HepG2 (cell line): ENCODE data around the gene PEX14. TPM values are rescaled to one million over a fixed set of nuclear protein-coding genes. Genes with fewer than 3 reads are reported as not detected.

Experiments
- ATAC-seq: fragments of 200-7000 bp; cut with Tn5 transposase; 3 replicates; pipeline ENCODE4 v1.9.1; 2020; ENCODE audit warnings: mild to moderate bottlenecking, moderate library complexity
- BruUV-seq: library from RNA; stranded (reverse); fragments of 400-500 nt; replicated peaks from 2 replicates; lab custom pipeline; 2021; lab: Mats Ljungman, UMichigan
- CTCF ChIA-PET: fragments of 300-600 bp; formaldehyde crosslinking; extraction: SDS; loops from one replicate; lab custom pipeline; 2021; ENCODE audit warnings: low total read pairs, inconsistent platforms, low intra/inter-chr PET ratio; lab: Yijun Ruan, JAX
- POLR2A ChIA-PET: fragments of 350-600 bp; sonication (Branson Sonifier 250); formaldehyde crosslinking; loops from one replicate; lab custom pipeline; 2020; ENCODE audit warnings: antibody characterized with exemption, inconsistent platforms; lab: Yijun Ruan, JAX
- DNase-seq: peaks from one replicate; pipeline ENCODE4 v3.0.0-alpha.2; 2015; ENCODE audit warnings: low spot score
- FAIRE-seq: peaks from 3 replicates; lab custom pipeline; 2011; peaks lifted over from hg19 to GRCh38; lab: Jason Lieb, UNC
- H2AFZ ChIP-seq: one replicate; pipeline ENCODE4 v1.6.1; 2011; ENCODE audit warnings: low read length, inconsistent platforms
- H3K27ac ChIP-seq: fragments of 300-600 bp; 3 replicates; pipeline ENCODE4 v1.8.0; 2011; ENCODE audit warnings: mixed run types, mild to moderate bottlenecking, mixed read lengths, low read length, inconsistent platforms; ENCODE audit not compliant: insufficient read depth; ENCODE audit errors: extremely low read length
- H3K27me3 ChIP-seq, 2 experiments: fragments of 200-600 bp in 1 of 2; 2 replicates in 1 of 2; 3 replicates in 1 of 2; pipeline versions ENCODE4 v1.6.0 to v1.8.0; 2011; ENCODE audit warnings: low read length in 2 of 2, mild to moderate bottlenecking in 2 of 2, moderate library complexity in 2 of 2, inconsistent platforms in 1 of 2; ENCODE audit not compliant: insufficient read depth in 2 of 2, control insufficient read depth in 1 of 2
- H3K36me3 ChIP-seq, 2 experiments: fragments of 200-600 bp in 1 of 2; replicated peaks in 1 of 2; 2 replicates in 1 of 2; 3 replicates in 1 of 2; pipeline versions ENCODE4 v1.5.1 to v1.8.0; 2011; ENCODE audit warnings: low read length in 2 of 2, inconsistent platforms in 1 of 2; ENCODE audit not compliant: insufficient read depth in 2 of 2, control insufficient read depth in 1 of 2
- H3K4me1 ChIP-seq: 2 replicates; pipeline ENCODE4 v1.5.1; 2012; ENCODE audit warnings: low read length, inconsistent platforms; ENCODE audit not compliant: insufficient read depth
- H3K4me2 ChIP-seq: 2 replicates; pipeline ENCODE4 v1.6.0; 2011; ENCODE audit warnings: low read depth, low read length, inconsistent platforms
- H3K4me3 ChIP-seq, 3 experiments: fragments of 200-600 bp in 1 of 3; sonication (generic), shearing (Covaris generic) in 1 of 3; replicated peaks in 1 of 3; 2 replicates each; pipeline ENCODE4 v1.5.1; 2011 to 2016; ENCODE audit warnings: low read length in 3 of 3, inconsistent platforms in 2 of 3, low read depth in 2 of 3, mild to moderate bottlenecking in 2 of 3, control low read depth in 1 of 3, mixed read lengths in 1 of 3; ENCODE audit not compliant: insufficient read depth in 1 of 3
- H3K79me2 ChIP-seq: one replicate; pipeline ENCODE4 v1.6.1; 2011; ENCODE audit warnings: low read length, inconsistent platforms; ENCODE audit not compliant: insufficient read depth
- H3K9ac ChIP-seq: 2 replicates; pipeline ENCODE4 v1.6.0; 2011; ENCODE audit warnings: mild to moderate bottlenecking, low read depth, low read length, inconsistent platforms; ENCODE audit not compliant: insufficient read depth
- H3K9me3 ChIP-seq: 2 replicates; pipeline ENCODE4 v1.5.1; 2012; ENCODE audit warnings: mild to moderate bottlenecking, low read length
- H4K20me1 ChIP-seq: 2 replicates; pipeline ENCODE4 v1.6.0; 2011; ENCODE audit warnings: inconsistent platforms, mild to moderate bottlenecking, low read length, moderate library complexity; ENCODE audit not compliant: insufficient read depth
- CENPBD1 ChIP-seq: sonication (generic); formaldehyde crosslinking; IDR thresholded peaks from 2 replicates; pipeline ENCODE4 v1.8.0; 2022; ENCODE audit warnings: missing genetic modification reagents, low read depth, mild to moderate bottlenecking, borderline replicate concordance
- CREB1 ChIP-seq, 2 experiments: fragments of 450-650 bp in 1 of 2; IDR thresholded peaks; 2 replicates each; pipeline ENCODE4 v1.6.1; 2016 to 2017; ENCODE audit warnings: control low read depth in 1 of 2, mild to moderate bottlenecking in 1 of 2, missing compliant biosample characterization in 1 of 2, missing genetic modification characterization in 1 of 2
- DMTF1 ChIP-seq: sonication (generic); formaldehyde crosslinking; IDR thresholded peaks from 2 replicates; pipeline ENCODE4 v1.4.0; 2020; ENCODE audit warnings: mild to moderate bottlenecking, missing genetic modification reagents
- EEA1 ChIP-seq: sonication (generic); formaldehyde crosslinking; IDR thresholded peaks from 2 replicates; pipeline ENCODE4 v1.5.1; 2020; ENCODE audit warnings: mild to moderate bottlenecking, missing genetic modification reagents, borderline replicate concordance
- HOXA7 ChIP-seq: sonication (generic); formaldehyde crosslinking; IDR thresholded peaks from 2 replicates; pipeline ENCODE4 v1.8.1; 2022; ENCODE audit warnings: mild to moderate bottlenecking, missing genetic modification reagents, moderate library complexity
- RARA ChIP-seq: IDR thresholded peaks from 2 replicates; pipeline ENCODE4 v1.6.1; 2016; ENCODE audit warnings: missing genetic modification reagents, missing compliant biosample characterization
- ZNF670 ChIP-seq: sonication (generic); formaldehyde crosslinking; IDR thresholded peaks from 2 replicates; pipeline ENCODE4 v1.8.0; 2022; ENCODE audit warnings: mild to moderate bottlenecking, missing genetic modification reagents, borderline replicate concordance
- ZSCAN22 ChIP-seq: sonication (generic); formaldehyde crosslinking; IDR thresholded peaks from 2 replicates; pipeline ENCODE4 v1.4.0; 2020; ENCODE audit warnings: mild to moderate bottlenecking, missing genetic modification reagents
- WGBS: methylation state at CpG from one replicate; pipeline ENCODE4 v1.1.6; 2017; ENCODE audit warnings: low lambda C conversion rate; 5-methylcytosine and 5-hydroxymethylcytosine counted together
- in situ Hi-C: cut with HindIII; loops from 2 replicates; pipeline ENCODE4 v1.10.0; 2017; ENCODE audit warnings: low pct_unique_long_range_greater_than_20kb; ENCODE audit not compliant: extremely low pct_ligation_motif_present
- intact Hi-C: fragments of 100-400 bp; cut with micrococcal nuclease; formaldehyde crosslinking; loops from one replicate; pipeline ENCODE4 v1.10.0; 2022; ENCODE audit not compliant: unreplicated experiment
- polyA plus RNA-seq, 8 experiments: library from polyadenylated mRNA; depleted of rRNA in 3 of 8; stranded (reverse) in 7 of 8; unstranded in 1 of 8; fragments of >200 nt; fragmentation: Illumina TruSeq in 4 of 8; extraction: Trizol in 4 of 8; gene quantifications; 2 replicates each; pipeline versions ENCODE4 v1.2.1 to v1.2.3, GENCODE V29; 2011 to 2016; ENCODE audit warnings: low read depth in 4 of 8, missing spikeins in 1 of 8, mixed read lengths in 1 of 8; ENCODE audit not compliant: insufficient read depth in 1 of 8
- total RNA-seq, 5 experiments: library from RNA; depleted of rRNA; stranded (reverse); fragments of >200 nt; fragmentation: Illumina TruSeq; extraction: Trizol; gene quantifications; 2 replicates each; pipeline ENCODE4 v1.2.3, GENCODE V29; 2016; ENCODE audit warnings: low read depth in 1 of 5
- TF ChIP-seq, protein P1 (sequence below): sonication (generic); formaldehyde crosslinking; IDR thresholded peaks from 2 replicates; pipeline ENCODE4 v1.4.0; 2020; ENCODE audit warnings: missing genetic modification reagents
- TF ChIP-seq, protein P2 (sequence below): sonication (generic); formaldehyde crosslinking; IDR thresholded peaks from 2 replicates; pipeline ENCODE4 v1.4.0; 2020; ENCODE audit warnings: missing genetic modification reagents

Gene PEX14
- total and polyA plus RNA-seq, 2 of the 13 experiments (the other 11 are each of a cell fraction or from before 2014, with no cell fraction given), result 6.5 to 9.9 TPM

DNA sequence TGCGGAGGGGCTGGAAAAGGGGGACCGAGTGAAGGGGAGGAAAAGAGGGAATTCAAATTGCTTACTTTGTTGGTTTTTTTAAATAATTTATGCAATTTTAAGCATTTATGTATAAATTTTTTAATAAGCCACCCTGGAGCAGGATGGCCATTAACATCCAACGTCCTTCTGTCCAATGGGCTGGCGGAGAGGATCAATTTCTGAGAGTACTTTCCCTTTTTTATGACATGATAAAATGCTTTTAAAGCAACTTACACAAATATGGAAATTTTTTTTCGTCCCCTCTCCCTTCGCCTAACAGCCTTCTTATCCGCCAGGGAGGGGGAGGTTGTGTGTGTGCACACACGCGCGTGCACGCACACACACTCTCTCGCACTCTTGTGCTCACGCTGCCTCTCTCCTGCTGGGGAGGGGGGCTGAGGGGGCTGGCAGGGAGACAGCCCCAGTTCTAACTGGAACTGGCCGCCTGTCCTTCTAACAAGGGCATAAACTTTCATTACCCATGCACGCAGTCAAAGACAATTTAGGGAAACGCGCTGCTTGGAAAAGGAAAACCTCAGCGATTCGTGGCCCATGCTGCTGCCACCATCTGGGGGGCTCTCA, 198.5 kb downstream of the PEX14 start (continued):
- no peak for TF ChIP-seq DMTF1

DNA sequence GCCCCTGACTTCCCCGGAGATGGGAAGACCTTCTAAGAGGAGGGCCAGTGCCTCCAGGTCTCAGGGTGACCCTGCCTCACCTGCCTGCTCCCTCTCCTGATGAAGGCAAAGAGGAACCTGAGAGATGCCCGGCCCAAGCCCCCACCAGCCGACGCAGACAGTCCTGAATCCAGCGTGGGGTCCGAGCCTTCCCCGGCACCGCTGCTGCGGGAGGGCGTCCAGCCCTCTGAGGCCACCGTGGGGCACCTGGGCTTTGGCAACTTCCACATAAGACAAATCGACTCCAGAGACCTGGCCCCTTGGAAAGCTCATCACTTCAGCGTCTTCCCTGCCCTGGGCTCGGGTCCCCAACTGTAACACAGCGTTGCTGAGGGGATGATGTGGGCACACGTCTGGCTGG, 199.5 kb downstream of the PEX14 start:
- DNase-seq (no peak), ATAC-seq (no peak), FAIRE-seq (no peak)
- ChIA-PET POLR2A (no interaction called here), CTCF (no interaction called here)
- H3K9ac ChIP-seq, result no peak overlapping the region
- H2AFZ ChIP-seq, result no peak overlapping the region
- H4K20me1 ChIP-seq, result no peaks in the 10 kb centered on the region
- H3K4me3 ChIP-seq, result no peak overlapping the region
- no peak overlapping the region for H3K27ac ChIP-seq
- in situ Hi-C loops, result no loop called here
- H3K36me3 ChIP-seq, result no peaks in the 10 kb centered on the region
- no peaks in the 10 kb centered on the region for H3K79me2 ChIP-seq
- no peaks in the 10 kb centered on the region for H3K27me3 ChIP-seq
- intact Hi-C loops, result no loop called here
- no TSS peak for BruUV-seq
- 60% methylated on average over 1 of the region's 16 CpGs for WGBS
- H3K4me2 ChIP-seq, result no peak overlapping the region
- no peaks in the 10 kb centered on the region for H3K9me3 ChIP-seq
- peaks cover 34% of the 10 kb centered on the region for H3K4me1 ChIP-seq
- TF ChIP-seq ZSCAN22 (no peak), RARA (CRISPR knock-in tag) (no peak), ZNF670 (CRISPR knock-in tag) (no peak), HOXA7 (CRISPR knock-in tag) (no peak), CENPBD1 (CRISPR knock-in tag) (no peak), EEA1 (CRISPR knock-in tag) (no peak), CREB1 (IDR thresholded peaks at IDR 0.05) (no peak), CREB1 (CRISPR knock-in tag; IDR thresholded peaks at IDR 0.05) (no peak)
- TF ChIP-seq, protein P1, sequence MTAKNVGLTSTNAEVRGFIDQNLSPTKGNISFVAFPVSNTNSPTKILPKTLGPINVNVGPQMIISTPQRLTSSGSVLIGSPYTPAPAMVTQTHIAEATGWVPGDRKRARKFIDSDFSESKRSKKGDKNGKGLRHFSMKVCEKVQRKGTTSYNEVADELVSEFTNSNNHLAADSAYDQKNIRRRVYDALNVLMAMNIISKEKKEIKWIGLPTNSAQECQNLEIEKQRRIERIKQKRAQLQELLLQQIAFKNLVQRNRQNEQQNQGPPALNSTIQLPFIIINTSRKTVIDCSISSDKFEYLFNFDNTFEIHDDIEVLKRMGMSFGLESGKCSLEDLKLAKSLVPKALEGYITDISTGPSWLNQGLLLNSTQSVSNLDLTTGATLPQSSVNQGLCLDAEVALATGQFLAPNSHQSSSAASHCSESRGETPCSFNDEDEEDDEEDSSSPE (CRISPR knock-in tag), result no peak
- TF ChIP-seq, protein P2, sequence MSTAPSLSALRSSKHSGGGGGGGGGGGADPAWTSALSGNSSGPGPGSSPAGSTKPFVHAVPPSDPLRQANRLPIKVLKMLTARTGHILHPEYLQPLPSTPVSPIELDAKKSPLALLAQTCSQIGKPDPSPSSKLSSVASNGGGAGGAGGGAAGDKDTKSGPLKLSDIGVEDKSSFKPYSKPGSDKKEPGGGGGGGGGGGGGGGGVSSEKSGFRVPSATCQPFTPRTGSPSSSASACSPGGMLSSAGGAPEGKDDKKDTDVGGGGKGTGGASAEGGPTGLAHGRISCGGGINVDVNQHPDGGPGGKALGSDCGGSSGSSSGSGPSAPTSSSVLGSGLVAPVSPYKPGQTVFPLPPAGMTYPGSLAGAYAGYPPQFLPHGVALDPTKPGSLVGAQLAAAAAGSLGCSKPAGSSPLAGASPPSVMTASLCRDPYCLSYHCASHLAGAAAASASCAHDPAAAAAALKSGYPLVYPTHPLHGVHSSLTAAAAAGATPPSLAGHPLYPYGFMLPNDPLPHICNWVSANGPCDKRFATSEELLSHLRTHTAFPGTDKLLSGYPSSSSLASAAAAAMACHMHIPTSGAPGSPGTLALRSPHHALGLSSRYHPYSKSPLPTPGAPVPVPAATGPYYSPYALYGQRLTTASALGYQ, result no peak
- TF ChIP-seq, all 625 proteins: peak for 0
